BLaER1 treated with 17β-estradiol and CSF1 and Interleukin-3, amounts not matched to agents 10 nM and 100 nM (cell line): ENCODE results near the gene GNA15.

Experiments
- H3K27ac ChIP-seq, 11 experiments: shearing (Covaris generic); formaldehyde crosslinking; 2 replicates each; pipeline ENCODE4 v1.8.1; 2022
- H3K27me3 ChIP-seq, 11 experiments: shearing (Covaris generic); formaldehyde crosslinking; 2 replicates each; pipeline ENCODE4 v1.8.1; 2022
- H3K36me3 ChIP-seq, 11 experiments: shearing (Covaris generic); formaldehyde crosslinking; 2 replicates each; pipeline ENCODE4 v1.8.1; 2022
- H3K4me1 ChIP-seq, 10 experiments: shearing (Covaris generic); formaldehyde crosslinking; 2 replicates each; pipeline ENCODE4 v1.8.1; 2022
- H3K4me2 ChIP-seq, 11 experiments: shearing (Covaris generic); formaldehyde crosslinking; 2 replicates each; pipeline ENCODE4 v1.8.1; 2022
- H3K4me3 ChIP-seq, 10 experiments: shearing (Covaris generic); formaldehyde crosslinking; 2 replicates each; pipeline ENCODE4 v1.8.1; 2022
- H3K9ac ChIP-seq, 11 experiments: shearing (Covaris generic); formaldehyde crosslinking; 2 replicates each; pipeline ENCODE4 v1.8.1; 2022
- H3K9me3 ChIP-seq, 11 experiments: shearing (Covaris generic); formaldehyde crosslinking; replicated peaks in 1 of 11; 2 replicates each; pipeline ENCODE4 v1.8.1; 2022
- H4K20me1 ChIP-seq, 11 experiments: shearing (Covaris generic); formaldehyde crosslinking; 2 replicates each; pipeline ENCODE4 v1.8.1; 2022
- Cebpa-rat ChIP-seq, 11 experiments: shearing (Covaris generic); IDR thresholded peaks; 2 replicates each; pipeline ENCODE4 v1.8.1; 2022

GNA15 gene

GRCh38 chr19:3208317-3209207, 72.7 kb downstream of the GNA15 start:
- 0 out of 22 replicates have a peak overlapping the region, but pooled peaks of 1 of the 11 experiments have one; percentile 23 for H3K9ac ChIP-seq
- peaks cover 56 to 84% (median 62%) of the 10 kb centered on the region in 11 experiments for H3K36me3 ChIP-seq
- H3K4me3 ChIP-seq = no peak overlapping the region
- no peaks in the 10 kb centered on the region for H3K9me3 ChIP-seq
- H4K20me1 ChIP-seq = peaks cover 0 to 94% (median 65%) of the 10 kb centered on the region in 11 experiments; a peak in 18 of 22 replicates
- TF ChIP-seq Cebpa-rat (IDR thresholded peaks at IDR 0.05) = no peak
- H3K4me1 ChIP-seq = peaks cover 5 to 24% (median 15%) of the 10 kb centered on the region in 10 experiments
- H3K4me2 ChIP-seq = no peak overlapping the region
- no peak overlapping the region; a peak in 2 of 22 replicates for H3K27ac ChIP-seq
- H3K27me3 ChIP-seq = no peaks in the 10 kb centered on the region

GRCh38 chr19:3210347-3211017, 74.6 kb downstream of the GNA15 start:
- Histone ChIP-seq H3K9ac (no peak overlapping the region), H4K20me1 (peaks cover 0 to 75% (median 50%) of the 10 kb centered on the region in 11 experiments; a peak in 18 of 22 replicates), H3K4me1 (peaks cover 7 to 29% (median 20%) of the 10 kb centered on the region in 10 experiments), H3K27ac (no peak overlapping the region), H3K4me3 (no peak overlapping the region), H3K9me3 (no peaks in the 10 kb centered on the region), H3K36me3 (peaks cover 37 to 74% (median 48%) of the 10 kb centered on the region in 11 experiments), H3K4me2 (no peak overlapping the region), H3K27me3 (no peaks in the 10 kb centered on the region)
- TF ChIP-seq Cebpa-rat (IDR thresholded peaks at IDR 0.05) = no peak

- no peak overlapping the region for H3K4me3 ChIP-seq
- no peaks in the 10 kb centered on the region for H3K9me3 ChIP-seq
- TF ChIP-seq Cebpa-rat (IDR thresholded peaks at IDR 0.05) = no peak
- H3K27me3 ChIP-seq = no peaks in the 10 kb centered on the region
- H4K20me1 ChIP-seq = peaks cover 0 to 72% (median 49%) of the 10 kb centered on the region in 11 experiments; a peak in 18 of 22 replicates
- peaks cover 7 to 29% (median 20%) of the 10 kb centered on the region in 10 experiments for H3K4me1 ChIP-seq
- peaks cover 33 to 69% (median 43%) of the 10 kb centered on the region in 11 experiments for H3K36me3 ChIP-seq
- H3K27ac ChIP-seq = peak overlapping the region in 1 of 11 experiments; percentile 15; a peak in 1 of 22 replicates
- H3K9ac ChIP-seq = no peak overlapping the region
- no peak overlapping the region for H3K4me2 ChIP-seq
Measured at GRCh38 chr19:3211191-3211590, 75.4 kb downstream of the GNA15 start.

- Histone ChIP-seq H3K9ac (peak overlapping the region in 4 of 11 experiments; percentile 22 to 42 (median 32); a peak in 2 of 22 replicates), H3K9me3 (no peaks in the 10 kb centered on the region), H3K27ac (peak overlapping the region in 9 of 11 experiments; percentile 6 to 58 (median 35); a peak in 11 of 22 replicates), H3K36me3 (peaks cover 19 to 57% (median 27%) of the 10 kb centered on the region in 11 experiments), H3K27me3 (no peaks in the 10 kb centered on the region), H3K4me2 (peak overlapping the region; percentile 32 to 79 (median 56); a peak in 20 of 22 replicates), H3K4me1 (peaks cover 7 to 29% (median 20%) of the 10 kb centered on the region in 10 experiments), H3K4me3 (no peak overlapping the region), H4K20me1 (peaks cover 0 to 52% (median 31%) of the 10 kb centered on the region in 11 experiments; a peak in 18 of 22 replicates)
- no peak for TF ChIP-seq Cebpa-rat (IDR thresholded peaks at IDR 0.05)
Measured at GRCh38 chr19:3213159-3213558, 77.3 kb downstream of the GNA15 start.
